ENCODE results near the gene GON7.
"Not testable (repeated sequence)": the region's sequence is repeated elsewhere in the genome, so short reads cannot be mapped to it uniquely, and the experiment has no call there.

The GON7 gene, protein sequence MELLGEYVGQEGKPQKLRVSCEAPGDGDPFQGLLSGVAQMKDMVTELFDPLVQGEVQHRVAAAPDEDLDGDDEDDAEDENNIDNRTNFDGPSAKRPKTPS

DNA sequence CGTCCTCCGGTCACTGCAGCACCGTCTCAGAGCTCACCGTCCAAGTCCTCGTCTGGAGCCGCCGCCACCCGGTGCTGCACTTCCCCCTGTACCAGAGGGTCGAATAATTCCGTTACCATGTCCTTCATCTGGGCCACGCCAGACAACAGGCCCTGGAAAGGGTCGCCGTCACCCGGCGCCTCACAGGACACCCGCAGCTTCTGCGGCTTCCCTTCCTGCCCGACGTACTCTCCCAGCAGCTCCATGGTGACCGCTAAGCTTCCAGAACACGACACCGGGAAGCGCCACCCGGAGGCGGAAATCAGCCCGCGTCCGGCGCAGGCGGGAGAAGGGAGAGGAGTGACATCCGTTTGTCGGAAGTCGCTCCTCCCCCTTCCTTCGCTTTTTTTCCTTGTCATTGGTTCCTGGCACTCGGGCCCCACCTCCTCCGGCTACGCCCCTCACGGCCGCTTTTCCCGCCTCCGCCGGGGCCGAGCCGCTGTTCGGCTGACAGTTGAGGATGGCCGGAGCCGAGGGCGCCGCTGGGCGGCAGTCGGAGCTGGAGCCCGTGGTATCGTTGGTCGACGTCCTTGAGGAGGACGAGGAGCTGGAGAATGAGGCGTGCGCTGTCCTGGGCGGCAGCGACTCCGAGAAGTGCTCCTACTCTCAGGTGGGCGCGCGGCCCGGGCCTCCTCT, at the start of gene GON7, which contains the start of gene UBR7:
GON7 (minus strand) TSS at position 273 of the 675 bp plus-strand sequence; CDS start at position 245, 28 bp downstream.
UBR7 (plus strand) TSS at position 464 of the 675 bp plus-strand sequence; CDS start at position 500, 36 bp downstream.
- no peak within 1 kb of the TSS for H3K27ac ChIP-seq (ENCODE audit: low read length)
- peak within 1 kb of the TSS; percentile 72; the same call in 1 of the 2 replicates for H3K4me3 ChIP-seq (ENCODE audit: low read length)
- no peaks in the 10 kb centered on the region for H3K27me3 ChIP-seq (ENCODE audit: control insufficient read depth, insufficient read depth, low read length)
- H3K36me3 ChIP-seq (ENCODE audit: control insufficient read depth, insufficient read depth, low read length) = no peaks in the 10 kb centered on the region
- H3K4me1 ChIP-seq (ENCODE audit: control insufficient read depth, insufficient read depth, low read length) = no peaks in the 10 kb centered on the region
- no peaks in the 10 kb centered on the region for H3K9me3 ChIP-seq (ENCODE audit: control insufficient read depth, insufficient read depth, low read length)
- WGBS (ENCODE audit: insufficient coverage, insufficient read length) = no CpG with 5 or more reads among the region's 65 CpGs
- peak; percentile 97 for DNase-seq (ENCODE audit: low read depth, low spot score)

GRCh38 chr14:93249128-93249831, 42.4 kb upstream of the GON7 start:
- Histone ChIP-seq H3K4me1 (ENCODE audit: control insufficient read depth, insufficient read depth, low read length) (no peaks in the 10 kb centered on the region; the same call in 1 of the 2 replicates), H3K4me3 (ENCODE audit: low read length) (no peak overlapping the region), H3K27ac (ENCODE audit: low read length) (no peak overlapping the region), H3K9me3 (ENCODE audit: control insufficient read depth, insufficient read depth, low read length) (no peaks in the 10 kb centered on the region), H3K36me3 (ENCODE audit: control insufficient read depth, insufficient read depth, low read length) (peaks cover 6% of the 10 kb centered on the region; the same call in 1 of the 2 replicates), H3K27me3 (ENCODE audit: control insufficient read depth, insufficient read depth, low read length) (no peaks in the 10 kb centered on the region)
- WGBS (ENCODE audit: insufficient coverage, insufficient read length) = no CpG with 5 or more reads among the region's 7 CpGs
- DNase-seq (ENCODE audit: low read depth, low spot score) = no peak

GRCh38 chr14:93246534-93246933, 39.7 kb upstream of the GON7 start:
- peaks cover 6% of the 10 kb centered on the region; the same call in 1 of the 2 replicates for H3K36me3 ChIP-seq (ENCODE audit: control insufficient read depth, insufficient read depth, low read length)
- H3K27ac ChIP-seq (ENCODE audit: low read length) = no peak overlapping the region
- H3K4me1 ChIP-seq (ENCODE audit: control insufficient read depth, insufficient read depth, low read length) = no peaks in the 10 kb centered on the region; the same call in 1 of the 2 replicates
- H3K27me3 ChIP-seq (ENCODE audit: control insufficient read depth, insufficient read depth, low read length) = no peaks in the 10 kb centered on the region
- no peak overlapping the region for H3K4me3 ChIP-seq (ENCODE audit: low read length)
- no peaks in the 10 kb centered on the region for H3K9me3 ChIP-seq (ENCODE audit: control insufficient read depth, insufficient read depth, low read length)
- DNase-seq (ENCODE audit: low read depth, low spot score) = no peak

GRCh38 chr14:93245764-93246420, 39.0 kb upstream of the GON7 start:
- Histone ChIP-seq H3K27me3 (ENCODE audit: control insufficient read depth, insufficient read depth, low read length) (no peaks in the 10 kb centered on the region), H3K9me3 (ENCODE audit: control insufficient read depth, insufficient read depth, low read length) (no peaks in the 10 kb centered on the region), H3K4me1 (ENCODE audit: control insufficient read depth, insufficient read depth, low read length) (no peaks in the 10 kb centered on the region; the same call in 1 of the 2 replicates), H3K27ac (ENCODE audit: low read length) (no peak overlapping the region), H3K4me3 (ENCODE audit: low read length) (no peak overlapping the region), H3K36me3 (ENCODE audit: control insufficient read depth, insufficient read depth, low read length) (peaks cover 6% of the 10 kb centered on the region; the same call in 1 of the 2 replicates)
- WGBS (ENCODE audit: insufficient coverage, insufficient read length) = no CpG with 5 or more reads among the region's 10 CpGs
- no peak for DNase-seq (ENCODE audit: low read depth, low spot score)

GRCh38 chr14:93240678-93241000, 33.8 kb upstream of the GON7 start:
- H3K4me1 ChIP-seq (ENCODE audit: control insufficient read depth, insufficient read depth, low read length) = no peaks in the 10 kb centered on the region
- H3K9me3 ChIP-seq (ENCODE audit: control insufficient read depth, insufficient read depth, low read length) = no peaks in the 10 kb centered on the region
- peaks cover 2% of the 10 kb centered on the region; the same call in 1 of the 2 replicates for H3K36me3 ChIP-seq (ENCODE audit: control insufficient read depth, insufficient read depth, low read length)
- no peak for DNase-seq (ENCODE audit: low read depth, low spot score)
- WGBS (ENCODE audit: insufficient coverage, insufficient read length) = no CpG with 5 or more reads among the region's 3 CpGs
- H3K27me3 ChIP-seq (ENCODE audit: control insufficient read depth, insufficient read depth, low read length) = no peaks in the 10 kb centered on the region
- H3K4me3 ChIP-seq (ENCODE audit: low read length) = no peak overlapping the region
- no peak overlapping the region for H3K27ac ChIP-seq (ENCODE audit: low read length)

GRCh38 chr14:93239869-93240677, 33.2 kb upstream of the GON7 start:
- Histone ChIP-seq H3K27ac (ENCODE audit: low read length) (no peak overlapping the region), H3K4me3 (ENCODE audit: low read length) (no peak overlapping the region), H3K36me3 (ENCODE audit: control insufficient read depth, insufficient read depth, low read length) (no peaks in the 10 kb centered on the region; the same call in 1 of the 2 replicates), H3K27me3 (ENCODE audit: control insufficient read depth, insufficient read depth, low read length) (no peaks in the 10 kb centered on the region), H3K4me1 (ENCODE audit: control insufficient read depth, insufficient read depth, low read length) (no peaks in the 10 kb centered on the region), H3K9me3 (ENCODE audit: control insufficient read depth, insufficient read depth, low read length) (no peaks in the 10 kb centered on the region)
- no peak for DNase-seq (ENCODE audit: low read depth, low spot score)
- WGBS (ENCODE audit: insufficient coverage, insufficient read length) = no CpG with 5 or more reads among the region's 25 CpGs

- no peaks in the 10 kb centered on the region for H3K27me3 ChIP-seq (ENCODE audit: control insufficient read depth, insufficient read depth, low read length)
- no CpG with 5 or more reads among the region's 10 CpGs for WGBS (ENCODE audit: insufficient coverage, insufficient read length)
- no peak overlapping the region for H3K4me3 ChIP-seq (ENCODE audit: low read length)
- H3K36me3 ChIP-seq (ENCODE audit: control insufficient read depth, insufficient read depth, low read length) = no peaks in the 10 kb centered on the region
- no peak for DNase-seq (ENCODE audit: low read depth, low spot score)
- no peaks in the 10 kb centered on the region for H3K9me3 ChIP-seq (ENCODE audit: control insufficient read depth, insufficient read depth, low read length)
- H3K27ac ChIP-seq (ENCODE audit: low read length) = no peak overlapping the region
- H3K4me1 ChIP-seq (ENCODE audit: control insufficient read depth, insufficient read depth, low read length) = no peaks in the 10 kb centered on the region
Observed at GRCh38 chr14:93234798-93235197, 27.9 kb upstream of the GON7 start.

DNA sequence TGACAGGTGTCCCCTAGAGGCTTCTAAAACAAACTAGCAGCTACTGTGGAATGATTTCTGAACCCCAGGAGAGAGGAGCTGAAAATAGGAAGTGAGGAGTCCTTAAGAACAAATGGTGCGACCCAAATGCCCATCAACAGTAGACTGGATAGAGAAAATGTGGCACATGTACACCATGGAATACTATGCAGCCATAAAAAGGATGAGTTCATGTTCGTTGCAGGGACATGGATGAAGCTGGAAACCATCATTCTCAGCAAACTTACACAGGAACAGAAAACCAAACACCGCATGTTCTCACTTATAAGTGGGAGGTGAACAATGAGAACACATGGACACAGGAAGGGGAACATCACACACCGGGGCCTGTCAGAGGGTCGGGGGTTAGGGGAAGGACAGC, 26.2 kb upstream of the GON7 start:
- not testable (repeated sequence) for H3K4me1 ChIP-seq (ENCODE audit: control insufficient read depth, insufficient read depth, low read length); H3K27ac ChIP-seq (ENCODE audit: low read length); DNase-seq (ENCODE audit: low read depth, low spot score); H3K4me3 ChIP-seq (ENCODE audit: low read length); H3K36me3 ChIP-seq (ENCODE audit: control insufficient read depth, insufficient read depth, low read length); H3K27me3 ChIP-seq (ENCODE audit: control insufficient read depth, insufficient read depth, low read length); H3K9me3 ChIP-seq (ENCODE audit: control insufficient read depth, insufficient read depth, low read length)
- no CpG with 5 or more reads among the region's 5 CpGs for WGBS (ENCODE audit: insufficient coverage, insufficient read length)

- H3K4me1 ChIP-seq (ENCODE audit: control insufficient read depth, insufficient read depth, low read length) = no peaks in the 10 kb centered on the region
- no peak overlapping the region for H3K4me3 ChIP-seq (ENCODE audit: low read length)
- no peak overlapping the region for H3K27ac ChIP-seq (ENCODE audit: low read length)
- DNase-seq (ENCODE audit: low read depth, low spot score) = no peak
- no CpG with 5 or more reads among the region's 17 CpGs for WGBS (ENCODE audit: insufficient coverage, insufficient read length)
- no peaks in the 10 kb centered on the region for H3K36me3 ChIP-seq (ENCODE audit: control insufficient read depth, insufficient read depth, low read length)
- no peaks in the 10 kb centered on the region for H3K9me3 ChIP-seq (ENCODE audit: control insufficient read depth, insufficient read depth, low read length)
- H3K27me3 ChIP-seq (ENCODE audit: control insufficient read depth, insufficient read depth, low read length) = no peaks in the 10 kb centered on the region
Observed at GRCh38 chr14:93232159-93232558, 25.3 kb upstream of the GON7 start.
